RWPE2 (cell line): ENCODE results near the gene LYPD5.
A peak's percentile ranks its signal among the peaks of the same experiment; 100 is the strongest.
"Not testable (repeated sequence)": the region's sequence is repeated elsewhere in the genome, so short reads cannot be mapped to it uniquely, and the experiment has no call there.

Source experiments
- ATAC-seq: fragments of 200-7000 bp; cut with Tn5 transposase; 3 replicates; pipeline ENCODE4 v1.9.1; 2021; ENCODE audit warnings: low read depth
- DNase-seq: peaks from one replicate; pipeline ENCODE4 v3.0.0-alpha.2; 2020; ENCODE audit warnings: low spot score
- H3K27ac ChIP-seq: fragments of 450-650 bp; 2 replicates; pipeline ENCODE4 v1.5.1; 2017; ENCODE audit warnings: mild to moderate bottlenecking; ENCODE audit not compliant: poor library complexity, severe bottlenecking
- H3K27me3 ChIP-seq: fragments of 250-450 bp; sonication (Bioruptor Pico); 2 replicates; pipeline ENCODE4 v1.5.1; 2021; ENCODE audit warnings: mild to moderate bottlenecking, moderate library complexity; ENCODE audit not compliant: insufficient read depth, poor library complexity, severe bottlenecking
- H3K36me3 ChIP-seq: fragments of 250-450 bp; sonication (Bioruptor Pico); 2 replicates; pipeline ENCODE4 v1.5.1; 2020; ENCODE audit warnings: low read depth, mild to moderate bottlenecking, moderate library complexity
- H3K4me1 ChIP-seq: fragments of 250-450 bp; sonication (Bioruptor Pico); 2 replicates; pipeline ENCODE4 v1.5.1; 2021; ENCODE audit warnings: mild to moderate bottlenecking, moderate library complexity; ENCODE audit not compliant: insufficient read depth, poor library complexity, severe bottlenecking
- H3K4me3 ChIP-seq: fragments of 250-450 bp; sonication (Bioruptor Pico); 2 replicates; pipeline ENCODE4 v1.5.1; 2021; ENCODE audit warnings: mild to moderate bottlenecking, moderate library complexity; ENCODE audit not compliant: severe bottlenecking
- H3K9me3 ChIP-seq: fragments of 250-450 bp; sonication (Bioruptor Pico); 2 replicates; pipeline ENCODE4 v1.5.1; 2021; ENCODE audit warnings: mild to moderate bottlenecking, moderate library complexity; ENCODE audit not compliant: severe bottlenecking
- CTCF ChIP-seq: fragments of 450-650 bp; IDR thresholded peaks from one replicate; pipeline ENCODE4 v1.5.1; 2017; ENCODE audit warnings: mild to moderate bottlenecking, moderate library complexity; ENCODE audit not compliant: poor library complexity, severe bottlenecking

Gene LYPD5

GRCh38 chr19:43767818-43768217 lies 34.4 kb downstream of the LYPD5 start:
- Histone ChIP-seq H3K9me3 (no peaks in the 10 kb centered on the region), H3K27me3 (no peaks in the 10 kb centered on the region), H3K4me3 (no peak overlapping the region), H3K4me1 (peaks cover 21% of the 10 kb centered on the region), H3K36me3 (peaks cover 74% of the 10 kb centered on the region), H3K27ac (no peak overlapping the region)
- TF ChIP-seq CTCF, result no peak
- ATAC-seq (no peak), DNase-seq (no peak)

DNA sequence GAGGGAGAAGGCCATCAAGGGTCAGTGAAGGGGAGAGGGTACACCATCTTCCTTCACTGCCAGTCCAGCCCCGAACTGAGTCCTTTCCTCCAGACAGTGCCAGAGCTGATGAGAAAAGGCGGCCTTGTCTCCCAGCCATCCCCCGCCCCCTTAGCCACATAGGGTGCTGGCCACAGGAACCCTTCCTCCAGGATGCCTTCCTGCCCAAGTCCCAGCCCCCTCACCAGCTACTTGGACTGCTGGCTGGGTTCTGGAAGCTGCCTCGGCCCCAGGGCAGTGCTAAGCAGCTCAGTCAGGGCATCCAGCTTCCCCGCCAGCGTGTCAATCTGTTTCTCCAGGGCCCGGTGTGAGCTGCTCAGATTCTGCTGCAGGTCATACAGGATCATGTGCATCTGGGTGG lies 34.9 kb downstream of the LYPD5 start:
- TF ChIP-seq CTCF, result no peak
- no peaks in the 10 kb centered on the region for H3K9me3 ChIP-seq
- H3K4me3 ChIP-seq, result no peak overlapping the region
- no peaks in the 10 kb centered on the region for H3K27me3 ChIP-seq
- DNase-seq (no peak), ATAC-seq (no peak)
- H3K27ac ChIP-seq, result peak overlapping the region; percentile 91
- peaks cover 21% of the 10 kb centered on the region for H3K4me1 ChIP-seq
- H3K36me3 ChIP-seq, result peaks cover 69% of the 10 kb centered on the region

DNA sequence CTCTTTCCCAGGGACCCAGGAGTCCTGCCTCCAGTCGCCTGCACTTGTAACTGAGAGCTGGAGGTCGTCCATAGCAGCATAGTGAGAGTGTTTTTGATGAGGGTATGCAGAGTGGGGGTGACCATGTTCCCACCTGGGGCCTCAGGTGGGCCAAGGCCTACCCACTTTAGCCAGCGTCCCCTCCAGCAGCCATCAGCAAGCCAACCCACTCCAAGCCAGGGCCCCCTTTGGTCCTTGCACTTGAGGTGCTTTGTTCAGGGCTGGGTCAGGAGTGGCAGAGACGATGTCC lies 35.5 kb downstream of the LYPD5 start:
- Histone ChIP-seq H3K4me1 (peaks cover 21% of the 10 kb centered on the region), H3K36me3 (peaks cover 63% of the 10 kb centered on the region), H3K27ac (peak overlapping the region; percentile 91), H3K4me3 (no peak overlapping the region), H3K9me3 (no peaks in the 10 kb centered on the region), H3K27me3 (no peaks in the 10 kb centered on the region)
- DNase-seq, result no peak
- peak; percentile 42 for TF ChIP-seq CTCF
- no peak for ATAC-seq

DNA sequence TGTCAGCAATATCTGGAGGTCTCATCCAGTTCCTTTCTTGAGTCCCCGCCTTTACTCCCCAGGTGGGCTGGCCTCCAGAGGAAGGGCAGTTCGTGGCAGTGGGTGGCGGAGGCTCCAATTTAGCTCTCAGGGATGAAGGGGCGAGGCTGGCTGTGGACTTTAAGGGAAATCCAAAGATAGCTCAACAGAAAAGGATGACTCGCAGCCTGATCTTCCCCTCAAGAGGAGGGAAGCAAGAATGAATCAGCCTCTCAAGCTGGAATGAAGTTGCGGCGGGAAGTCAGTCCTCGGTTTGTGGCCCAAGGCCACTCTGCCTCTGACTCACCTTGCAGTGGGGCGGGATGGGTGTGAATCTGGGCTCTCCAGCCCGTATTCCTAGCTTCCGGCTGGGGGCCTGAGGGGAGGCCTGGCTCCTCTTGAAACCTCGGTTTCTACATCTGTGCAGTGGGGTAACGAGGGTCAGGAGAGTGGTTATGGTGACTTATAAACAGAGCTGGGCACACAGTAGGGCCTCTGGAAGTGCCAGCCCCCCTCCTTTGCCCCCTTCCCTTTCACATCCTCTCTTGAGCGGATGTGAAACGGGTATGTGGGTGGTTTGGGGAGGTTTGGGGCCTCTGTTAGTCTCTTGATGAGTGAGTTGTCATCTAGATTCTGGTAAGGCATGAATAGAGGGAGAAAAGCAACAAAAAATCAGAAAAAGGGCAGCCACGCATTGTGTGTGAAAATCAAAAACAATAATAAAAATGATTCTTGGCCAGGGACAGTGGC lies 37.0 kb downstream of the LYPD5 start:
- Histone ChIP-seq H3K9me3 (no peaks in the 10 kb centered on the region), H3K27ac (peak overlapping the region; percentile 91), H3K4me1 (peaks cover 23% of the 10 kb centered on the region), H3K36me3 (peaks cover 49% of the 10 kb centered on the region), H3K27me3 (no peaks in the 10 kb centered on the region), H3K4me3 (no peak overlapping the region)
- DNase-seq, result peak; percentile 95
- no peak for TF ChIP-seq CTCF
- peak; percentile 94 for ATAC-seq

DNA sequence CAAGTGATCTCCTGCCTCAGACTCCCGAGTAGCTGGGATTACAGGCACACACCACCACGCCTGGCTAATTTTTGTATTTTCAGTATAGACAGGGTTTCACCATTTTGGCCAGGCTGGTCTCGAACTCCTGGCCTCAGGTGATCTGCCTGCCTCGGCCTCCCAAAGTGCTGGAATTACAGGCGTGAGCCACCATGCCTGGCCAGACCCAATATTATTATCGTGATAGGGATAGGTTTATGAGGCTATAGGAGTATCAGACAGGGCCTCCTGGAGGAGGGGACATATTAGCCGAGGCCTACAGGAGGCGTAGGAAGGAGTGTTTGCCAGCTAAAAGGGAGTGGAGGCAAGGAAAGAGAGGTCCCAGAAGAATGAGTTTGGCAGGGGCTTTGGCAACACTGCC lies 37.6 kb downstream of the LYPD5 start:
- not testable (repeated sequence) for H3K27me3 ChIP-seq, H3K9me3 ChIP-seq, DNase-seq, H3K4me3 ChIP-seq
- ATAC-seq, result peak; percentile 13
- peak; percentile 7 for TF ChIP-seq CTCF
- H3K27ac ChIP-seq, result peak overlapping the region; percentile 91
- peaks cover 43% of the 10 kb centered on the region for H3K36me3 ChIP-seq
- H3K4me1 ChIP-seq, result peaks cover 28% of the 10 kb centered on the region
